ENCODE data around the gene CCT3.

CCT3 gene

DNA sequence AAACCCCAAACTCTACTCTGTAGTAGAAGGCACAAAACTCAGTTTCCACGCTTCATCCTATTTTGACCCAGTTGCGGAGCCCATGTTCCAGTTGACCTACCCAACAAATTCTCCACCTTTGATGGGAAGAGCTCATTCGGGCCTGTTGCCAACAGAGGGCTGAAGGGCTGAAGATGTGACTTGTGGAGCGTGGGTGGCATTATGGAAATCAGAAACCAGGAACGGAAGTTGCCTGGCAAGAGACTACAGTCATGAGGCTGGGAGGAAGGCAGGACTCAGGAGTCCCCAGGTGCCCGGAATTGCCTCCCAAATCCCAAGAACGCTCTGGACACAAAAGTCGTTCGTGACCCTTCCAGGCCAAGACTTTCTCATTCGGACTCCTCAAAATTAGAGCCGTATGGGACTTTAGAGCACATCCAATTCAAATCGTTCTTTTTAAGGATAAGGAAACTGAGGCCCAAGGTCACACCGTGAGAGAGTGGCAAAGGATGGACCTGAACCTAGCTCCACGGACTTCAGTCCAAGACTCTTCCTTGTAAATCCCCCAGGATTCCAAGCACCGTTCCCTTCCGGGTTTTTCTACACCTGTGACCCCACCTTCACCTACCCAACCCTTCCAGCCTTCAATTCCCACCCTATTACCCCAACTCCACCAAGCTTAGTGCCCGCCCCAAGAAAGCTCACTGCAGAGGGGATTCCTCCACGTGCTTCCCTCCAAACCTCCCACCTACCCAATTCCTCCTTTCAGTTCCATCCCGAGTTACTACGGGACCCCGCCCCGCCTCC is 56.2 kb downstream of the CCT3 start:
- DNase-seq (ENCODE audit: low read depth in 2 of 2), result no peak

DNA sequence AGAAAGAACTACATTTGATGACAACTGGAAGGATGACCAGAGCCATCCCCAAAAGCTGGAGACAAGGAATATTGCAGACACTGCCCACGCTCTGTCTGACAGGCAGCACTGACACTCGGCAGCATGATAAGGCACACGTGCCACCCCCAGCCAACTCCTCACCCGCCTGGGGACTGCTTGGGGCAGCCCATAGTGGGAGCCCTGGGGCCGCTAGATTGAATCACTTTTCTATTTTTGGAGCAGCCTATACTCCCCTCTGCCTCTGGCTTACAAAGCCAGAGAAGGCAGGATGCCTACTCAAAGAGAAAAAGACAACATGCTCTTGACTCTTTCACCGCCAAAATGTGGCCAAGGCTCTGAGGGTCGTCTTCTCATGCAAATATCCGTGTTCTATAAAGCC is 56.8 kb downstream of the CCT3 start:
- peak in 1 of 2 donors; percentile 17 for DNase-seq (ENCODE audit: low read depth in 2 of 2)

DNA sequence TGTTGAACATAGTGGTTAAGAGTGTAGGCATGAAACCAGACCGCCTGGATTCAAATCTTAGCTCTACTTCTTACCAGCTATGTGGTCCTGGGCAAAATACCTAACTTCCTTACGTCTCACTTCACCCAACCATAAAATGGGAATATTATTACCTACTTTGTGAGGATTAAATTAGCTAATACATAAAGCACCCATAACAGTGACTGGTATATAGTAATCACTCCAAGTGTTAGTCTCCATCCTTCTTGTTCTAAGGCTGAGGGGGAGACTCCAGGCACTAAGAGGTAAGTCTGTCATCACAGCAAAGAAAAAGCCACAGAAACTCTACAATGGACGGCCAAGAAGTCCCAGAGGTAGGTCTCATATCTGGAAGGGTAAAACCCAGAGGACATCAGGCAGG is 58.3 kb downstream of the CCT3 start:
- DNase-seq (ENCODE audit: low read depth in 2 of 2), result no peak

DNA sequence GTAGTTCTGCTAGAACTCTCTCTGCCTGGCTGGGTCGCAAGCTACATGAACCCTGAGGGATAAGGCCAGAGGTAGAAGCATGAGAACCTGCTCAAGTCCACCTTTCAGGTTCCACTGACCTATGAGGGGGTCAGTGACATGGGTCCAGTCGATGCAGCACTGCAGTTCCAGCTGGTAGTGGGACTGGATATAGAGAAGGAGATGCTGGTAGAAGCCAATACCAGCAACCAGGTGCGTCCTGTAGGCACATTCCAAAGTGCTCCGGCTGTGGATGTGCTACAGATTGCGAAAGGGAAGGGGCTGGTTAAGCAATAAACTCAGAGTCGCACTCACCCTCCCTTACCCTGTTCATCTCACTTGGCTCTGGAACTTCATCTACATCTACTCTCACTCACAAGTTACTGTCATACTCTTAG is 61.1 kb downstream of the CCT3 start:
- no peak for DNase-seq (ENCODE audit: low read depth in 2 of 2)

DNA sequence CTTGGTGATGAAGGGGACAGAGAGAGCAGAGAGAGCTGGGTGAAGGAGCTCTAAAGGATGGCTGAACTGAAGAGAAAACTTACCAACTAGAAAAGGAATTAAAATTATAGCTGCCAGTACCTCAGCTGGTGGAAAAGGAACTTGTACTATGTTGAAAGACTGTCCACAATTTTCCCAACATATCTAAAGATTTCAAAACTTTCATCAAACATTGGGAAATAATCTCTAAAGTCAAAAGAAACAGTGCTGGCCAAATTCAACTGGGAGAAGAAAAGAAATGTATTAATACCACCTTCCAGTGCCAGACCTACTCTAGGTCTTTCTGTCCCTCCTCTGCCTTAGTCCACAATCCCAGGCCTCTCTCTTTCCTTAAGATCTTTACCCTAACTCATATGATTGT is 61.6 kb downstream of the CCT3 start:
- no peak for DNase-seq (ENCODE audit: low read depth in 2 of 2)

DNA sequence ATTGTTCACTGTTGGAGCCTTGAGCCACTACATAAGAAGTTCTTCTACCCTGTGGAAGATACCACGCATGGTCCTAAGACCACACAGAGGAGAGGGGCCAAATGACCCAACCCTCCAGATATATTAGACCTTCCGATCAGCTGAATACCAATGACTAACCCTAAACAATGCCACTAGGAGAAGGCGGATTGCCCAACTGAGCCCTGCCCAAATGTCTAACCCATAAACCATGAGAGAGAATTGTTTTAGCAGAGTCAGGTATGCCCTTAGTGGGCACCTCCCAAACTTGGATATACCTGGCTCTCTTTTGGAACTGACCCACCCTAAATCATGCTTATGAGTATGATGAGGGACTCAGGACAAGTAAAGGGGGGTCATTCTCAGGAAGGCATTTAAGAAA is 67.8 kb downstream of the CCT3 start:
- DNase-seq (ENCODE audit: low read depth in 2 of 2), result no peak

DNA sequence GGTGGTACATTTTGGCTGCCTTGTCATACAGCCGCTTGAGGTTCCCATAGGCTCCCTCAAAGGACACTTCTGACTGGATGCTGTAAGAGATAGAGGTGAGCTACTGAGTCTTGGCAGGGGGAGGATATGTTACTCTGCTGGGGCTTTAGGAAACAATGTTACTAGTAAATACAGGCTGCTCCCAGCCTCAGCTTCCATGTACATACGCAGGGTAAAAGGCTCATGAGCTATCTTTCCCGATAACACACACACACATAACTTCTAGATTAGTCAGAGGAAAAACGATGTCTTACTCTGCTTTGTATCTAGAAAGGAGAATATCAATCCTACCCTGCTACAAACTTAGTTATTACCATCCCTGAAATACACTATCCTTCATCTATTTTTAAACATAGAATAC is 69.8 kb downstream of the CCT3 start:
- DNase-seq (ENCODE audit: low read depth in 2 of 2), result no peak

DNA sequence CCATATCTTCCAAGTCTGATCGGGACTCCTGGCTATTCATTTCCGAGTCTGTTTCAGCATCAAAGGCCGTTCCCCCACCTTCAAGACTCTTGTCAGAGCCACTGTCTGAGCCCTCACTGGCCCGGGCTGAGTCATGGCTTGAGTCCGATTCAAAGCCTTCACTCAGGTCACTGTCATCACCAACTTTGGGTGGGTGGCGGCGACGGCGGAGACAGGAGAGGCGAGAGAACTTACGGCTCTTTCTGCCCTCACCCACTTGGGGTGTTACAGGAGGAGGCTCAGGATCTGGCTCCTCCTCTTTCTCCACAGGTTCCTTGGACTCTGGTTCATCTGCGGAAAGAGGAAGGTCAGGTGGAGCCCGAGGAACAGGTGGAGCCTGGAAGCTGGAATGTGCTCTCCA is 72.0 kb downstream of the CCT3 start:
- no peak for DNase-seq (ENCODE audit: low read depth in 2 of 2)

DNA sequence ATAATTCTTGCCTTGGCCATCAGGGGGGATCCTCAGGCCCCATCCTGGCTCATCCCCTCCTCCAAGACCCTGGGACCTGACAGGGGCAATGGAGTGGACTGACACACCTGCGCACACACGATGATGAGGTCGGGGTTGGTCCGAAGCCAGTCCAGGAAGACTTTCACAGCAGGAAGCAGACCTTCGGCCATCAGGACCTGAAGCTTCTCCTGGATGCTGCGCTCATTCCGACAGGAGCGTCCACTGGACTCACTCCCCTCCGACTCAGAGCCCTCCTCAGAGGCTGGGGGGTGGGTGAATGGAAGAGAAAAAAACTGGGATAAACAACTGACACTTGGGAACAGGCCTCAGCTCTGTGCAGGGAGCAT is 74.8 kb downstream of the CCT3 start:
- no peak for DNase-seq (ENCODE audit: low read depth in 2 of 2)

DNA sequence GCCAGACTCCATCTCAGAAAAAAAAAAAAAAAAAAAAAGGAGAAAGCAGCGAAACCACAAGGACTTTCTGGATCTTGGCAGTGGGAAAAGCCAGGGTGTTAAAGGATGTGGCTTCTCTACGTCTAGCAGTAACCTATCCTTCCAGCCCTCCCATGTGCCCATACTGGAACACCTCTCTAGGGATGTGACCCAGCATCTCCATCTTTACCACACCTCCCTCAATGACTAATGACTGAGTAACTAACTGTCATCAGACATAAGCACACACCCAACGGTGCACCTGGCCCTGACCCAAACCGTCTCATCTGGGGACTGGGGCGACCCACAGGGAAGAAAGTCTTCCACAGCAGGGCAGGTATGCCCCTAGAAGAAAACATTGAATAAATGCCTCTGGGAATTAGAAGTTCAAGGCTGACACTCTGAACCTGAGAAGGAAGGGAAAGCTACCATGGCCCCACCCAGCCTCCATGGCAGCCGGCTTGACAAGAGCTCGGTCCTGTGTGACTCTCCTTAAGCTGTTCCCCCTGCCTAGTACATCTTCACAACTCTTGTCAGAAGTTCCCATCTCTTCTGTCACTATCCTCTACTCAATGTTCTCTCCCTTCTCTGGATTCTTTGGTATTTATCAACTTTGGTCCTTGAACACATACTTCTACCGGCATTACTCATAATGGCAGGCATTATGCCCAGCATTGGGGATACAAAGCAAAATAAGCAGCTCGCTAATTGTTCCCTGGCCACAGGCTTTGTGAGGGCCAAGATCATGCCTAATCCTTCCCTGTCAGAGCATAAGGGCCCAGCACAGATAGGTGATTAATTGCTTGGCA is 75.4 kb downstream of the CCT3 start:
- no peak for DNase-seq (ENCODE audit: low read depth in 2 of 2)

DNA sequence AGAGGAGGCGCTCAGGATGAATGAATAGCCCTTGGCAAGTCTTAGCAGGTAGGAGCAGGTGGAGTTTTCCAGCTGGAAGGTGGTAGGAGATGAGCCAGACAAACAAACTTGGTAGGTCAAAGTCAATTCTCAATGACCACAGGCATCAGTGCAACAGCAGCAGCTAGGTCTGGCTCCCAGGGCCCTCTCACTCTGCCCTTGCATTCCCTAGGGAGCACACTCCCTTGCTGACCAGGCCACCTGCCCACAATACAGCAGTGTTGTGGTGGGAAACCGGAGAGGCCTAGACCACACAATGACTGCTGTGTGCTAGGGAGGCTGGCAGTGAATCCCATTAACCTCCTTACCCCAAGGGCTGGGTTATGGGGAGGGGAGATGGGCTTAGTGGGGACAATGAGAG is 77.2 kb downstream of the CCT3 start:
- DNase-seq (ENCODE audit: low read depth in 2 of 2), result no peak

DNA sequence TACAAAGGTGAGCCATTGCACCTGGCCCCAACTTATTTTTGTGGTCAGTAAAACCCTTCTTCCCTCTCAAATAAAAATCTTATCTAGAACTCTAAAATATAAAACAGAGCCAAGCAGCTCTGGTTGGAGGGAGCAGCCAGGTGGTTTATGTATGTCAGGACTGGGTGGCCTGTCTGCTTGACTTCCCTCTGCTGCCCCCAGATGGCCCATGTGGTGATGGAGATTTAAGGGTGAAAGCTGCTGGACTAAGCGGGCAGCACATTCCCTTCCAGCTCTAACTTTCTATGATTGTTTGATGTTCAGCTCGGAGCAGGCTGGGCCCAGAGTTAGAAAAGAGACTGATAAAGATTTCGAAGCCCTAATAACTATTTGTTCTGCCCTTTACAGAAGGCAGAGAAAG is 78.3 kb downstream of the CCT3 start:
- no peak for DNase-seq (ENCODE audit: low read depth in 2 of 2)
